GM12864 (cell line): ENCODE measurements around the gene IFNA13.
"Not testable (repeated sequence)": the region's sequence is repeated elsewhere in the genome, so short reads cannot be mapped to it uniquely, and the experiment has no call there.

Source experiments
- DNase-seq: peaks from one replicate; pipeline ENCODE4 v3.0.0-alpha.2; 2011; ENCODE audit warnings: low read depth
- H3K4me3 ChIP-seq: 2 replicates; pipeline ENCODE4 v1.5.1; 2011; ENCODE audit warnings: mild to moderate bottlenecking, low read depth, low read length, control low read depth
- CTCF ChIP-seq: IDR thresholded peaks from 2 replicates; pipeline ENCODE4 v1.5.1; 2011; ENCODE audit warnings: low read depth, mild to moderate bottlenecking, moderate library complexity, low read length, control low read depth, inconsistent platforms; ENCODE audit errors: missing control alignments

The IFNA13 gene

GRCh38 chr9:21392270-21392669, 24.4 kb upstream of the IFNA13 start:
- no peak overlapping the region for H3K4me3 ChIP-seq
- peak; percentile 60 for TF ChIP-seq CTCF
- DNase-seq: no peak

- TF ChIP-seq CTCF: no peak
- DNase-seq: no peak
- no peak within 1 kb of the TSS for H3K4me3 ChIP-seq
Measured at GRCh38 chr9:21385131-21385670, 17.3 kb upstream of the IFNA13 start, which contains the start of gene IFNA2. TSS of gene IFNA2 (minus strand) at chr9:21385398. CDS start at chr9:21385329, 69 bp downstream.

- TF ChIP-seq CTCF: no peak
- no peak for DNase-seq
- no peak overlapping the region; the same call in 1 of the 2 replicates for H3K4me3 ChIP-seq
Measured at GRCh38 chr9:21383627-21384026, 15.8 kb upstream of the IFNA13 start.

- TF ChIP-seq CTCF: no peak
- peak overlapping the region; percentile 34 for H3K4me3 ChIP-seq
- peak; percentile 74 for DNase-seq
Measured at GRCh38 chr9:21381448-21382339, 13.8 kb upstream of the IFNA13 start.

GRCh38 chr9:21371467-21371866, 3.6 kb upstream of the IFNA13 start:
- not testable (repeated sequence) for DNase-seq, H3K4me3 ChIP-seq

- DNase-seq, H3K4me3 ChIP-seq: not testable (repeated sequence)
Measured at GRCh38 chr9:21367169-21367568, 688 bp downstream of the IFNA13 start.

- H3K4me3 ChIP-seq: no peak overlapping the region
- DNase-seq: no peak
- TF ChIP-seq CTCF: no peak
Measured at GRCh38 chr9:21362287-21362686, 5.6 kb downstream of the IFNA13 start.
